OCI-LY1 (cell line): ENCODE measurements around the gene EAPP.

Experiments
- EZH2 ChIP-seq: fragments of 200-600 bp; sonication (generic), shearing (Covaris generic); IDR thresholded peaks from 2 replicates; pipeline ENCODE4 v1.8.0; 2017; ENCODE audit warnings: borderline replicate concordance, mixed run types, mild to moderate bottlenecking, antibody characterized with exemption, low read length, moderate library complexity, mixed read lengths
- TF ChIP-seq, protein P1 (sequence below): fragments of 200-600 bp; sonication (generic), shearing (Covaris generic); IDR thresholded peaks from 2 replicates; pipeline ENCODE4 v1.5.1; 2017; ENCODE audit warnings: mild to moderate bottlenecking, antibody characterized with exemption, low read length, moderate library complexity, mixed read lengths

DNA sequence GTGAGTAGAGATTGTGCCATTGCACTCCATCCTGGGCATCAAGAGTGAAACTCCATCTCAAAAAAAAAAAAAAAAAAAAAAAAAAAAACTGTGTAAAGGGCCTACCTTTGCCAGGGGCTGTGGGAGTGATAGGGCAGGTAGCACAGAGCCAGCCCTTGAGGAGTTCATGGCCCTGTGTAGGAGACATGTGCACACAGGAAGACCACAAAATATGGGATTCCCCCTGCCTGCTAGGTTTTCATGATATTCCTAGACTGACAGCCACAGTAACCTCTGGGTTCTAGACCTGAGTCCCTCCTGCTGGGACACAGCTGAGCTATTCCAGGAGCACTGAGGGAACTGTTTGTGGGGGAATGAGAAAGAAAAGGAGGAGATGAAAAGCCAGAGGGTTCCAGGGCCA is 69.2 kb downstream of the EAPP start:
- TF ChIP-seq, protein P1, sequence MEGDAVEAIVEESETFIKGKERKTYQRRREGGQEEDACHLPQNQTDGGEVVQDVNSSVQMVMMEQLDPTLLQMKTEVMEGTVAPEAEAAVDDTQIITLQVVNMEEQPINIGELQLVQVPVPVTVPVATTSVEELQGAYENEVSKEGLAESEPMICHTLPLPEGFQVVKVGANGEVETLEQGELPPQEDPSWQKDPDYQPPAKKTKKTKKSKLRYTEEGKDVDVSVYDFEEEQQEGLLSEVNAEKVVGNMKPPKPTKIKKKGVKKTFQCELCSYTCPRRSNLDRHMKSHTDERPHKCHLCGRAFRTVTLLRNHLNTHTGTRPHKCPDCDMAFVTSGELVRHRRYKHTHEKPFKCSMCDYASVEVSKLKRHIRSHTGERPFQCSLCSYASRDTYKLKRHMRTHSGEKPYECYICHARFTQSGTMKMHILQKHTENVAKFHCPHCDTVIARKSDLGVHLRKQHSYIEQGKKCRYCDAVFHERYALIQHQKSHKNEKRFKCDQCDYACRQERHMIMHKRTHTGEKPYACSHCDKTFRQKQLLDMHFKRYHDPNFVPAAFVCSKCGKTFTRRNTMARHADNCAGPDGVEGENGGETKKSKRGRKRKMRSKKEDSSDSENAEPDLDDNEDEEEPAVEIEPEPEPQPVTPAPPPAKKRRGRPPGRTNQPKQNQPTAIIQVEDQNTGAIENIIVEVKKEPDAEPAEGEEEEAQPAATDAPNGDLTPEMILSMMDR, result no peak
- TF ChIP-seq EZH2, result no peak
